HG03159 (cell line): Measurements from ENCODE around the gene FTO.

Experiments used
- ATAC-seq: cut with Tn5 transposase; IDR thresholded peaks from one replicate; pipeline ENCODE4 v1.9.1; 2021; ENCODE audit warnings: mild to moderate bottlenecking, moderate library complexity; ENCODE audit not compliant: unreplicated experiment

The FTO gene

DNA sequence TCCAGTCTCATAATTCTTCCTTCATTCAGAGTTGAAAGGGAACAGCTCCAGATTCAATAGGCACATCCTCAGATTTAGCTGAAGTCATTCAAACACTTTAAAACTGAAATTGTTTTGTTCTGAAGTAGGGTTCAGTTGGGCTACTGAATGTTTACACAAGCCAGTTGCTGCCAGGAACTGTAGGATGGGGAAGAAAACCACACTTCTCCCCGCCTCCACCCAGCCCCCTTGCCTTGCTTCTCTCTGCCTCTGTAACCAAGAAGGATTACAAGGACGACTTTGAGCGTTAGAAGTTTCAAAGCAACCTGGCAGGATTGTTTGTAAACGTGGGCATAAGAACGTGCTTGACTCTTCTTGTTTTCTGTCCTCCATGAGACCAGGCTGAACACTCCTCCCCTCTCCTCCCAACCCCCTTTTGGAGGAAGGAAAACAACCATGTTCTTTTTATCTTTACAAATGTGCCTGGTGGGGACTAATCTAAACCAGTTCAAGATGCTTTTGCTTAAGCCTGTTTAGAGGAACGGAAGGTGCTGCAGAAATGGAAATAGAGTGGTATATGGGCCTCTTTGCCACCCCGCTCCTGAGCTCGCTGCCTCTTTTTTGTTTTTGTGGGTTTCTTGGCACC lies 287.9 kb downstream of the FTO start:
- ATAC-seq: no peak

DNA sequence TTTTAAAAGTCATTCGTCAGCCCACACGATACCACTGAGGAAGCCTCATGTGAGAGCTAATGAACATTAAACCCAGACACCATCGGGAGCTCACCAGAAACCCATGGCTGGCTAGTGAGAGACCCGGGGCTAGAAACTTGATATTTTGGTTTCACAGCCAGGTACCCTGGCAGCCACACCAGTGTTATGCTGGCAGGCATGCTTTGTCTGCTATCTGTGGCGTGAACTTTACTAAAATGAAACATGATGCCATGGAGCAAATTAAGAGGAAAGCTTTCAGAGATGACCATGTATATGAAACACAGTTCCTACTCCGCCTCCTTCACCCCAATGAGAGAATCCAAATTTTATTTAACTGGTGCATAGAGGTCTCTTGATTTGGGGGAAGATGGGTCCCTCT lies 291.4 kb downstream of the FTO start:
- ATAC-seq: no peak

DNA sequence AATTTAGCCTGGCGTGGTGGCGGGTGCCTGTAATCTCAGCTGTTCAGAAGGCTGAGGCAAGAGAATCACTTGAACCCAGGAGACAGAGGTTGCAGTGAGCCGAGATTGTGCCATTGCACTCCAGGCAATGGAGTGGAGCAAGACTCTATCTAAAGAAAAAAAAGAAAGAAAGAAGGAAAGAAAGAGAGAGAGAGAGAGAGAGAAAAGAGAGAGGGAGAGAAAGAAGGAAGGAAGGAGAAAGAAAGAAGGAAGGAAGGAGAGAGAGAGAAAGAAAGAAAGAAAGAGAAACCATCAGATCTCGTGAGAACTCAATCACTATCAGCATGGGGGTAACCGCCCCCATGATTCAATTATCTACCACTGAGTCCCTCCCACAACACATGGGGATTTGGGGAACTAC lies 293.0 kb downstream of the FTO start:
- ATAC-seq: no peak

DNA sequence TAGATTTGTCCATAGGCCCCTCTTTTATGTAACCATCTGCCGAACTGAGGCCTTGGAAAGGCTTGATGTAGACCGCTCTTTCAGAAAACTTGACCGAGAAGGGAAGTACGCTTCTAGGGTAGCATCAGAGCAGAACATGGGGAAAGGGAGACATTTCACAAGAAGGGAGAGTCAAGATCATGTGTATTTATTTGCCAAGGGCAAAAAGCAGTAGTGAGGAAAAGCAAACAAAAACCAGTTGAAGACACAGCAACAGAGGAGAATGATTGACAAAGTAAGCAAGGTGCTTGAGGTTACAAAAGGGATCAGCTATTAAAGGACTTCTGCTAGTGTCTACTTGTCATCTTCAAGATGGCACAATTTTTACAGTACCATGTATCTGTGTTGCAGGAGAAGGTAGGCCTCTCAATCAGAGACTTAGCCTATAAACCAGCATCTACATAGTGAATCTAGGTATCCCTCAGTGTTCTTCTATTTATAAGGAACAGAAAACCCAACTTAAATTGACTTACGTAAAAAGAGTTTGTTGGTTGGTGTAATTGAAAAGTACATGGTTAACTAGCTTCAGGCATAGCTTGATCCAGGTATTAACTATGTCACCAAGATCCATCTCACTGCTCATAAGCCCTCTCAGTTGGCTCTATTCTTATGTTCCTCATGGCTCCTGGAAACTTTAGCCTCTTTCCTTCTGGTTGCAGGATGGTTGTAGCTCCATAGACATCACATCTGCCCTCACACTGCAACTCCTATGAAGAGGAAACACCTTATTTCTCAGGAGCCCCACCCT lies 294.3 kb downstream of the FTO start:
- no peak for ATAC-seq

DNA sequence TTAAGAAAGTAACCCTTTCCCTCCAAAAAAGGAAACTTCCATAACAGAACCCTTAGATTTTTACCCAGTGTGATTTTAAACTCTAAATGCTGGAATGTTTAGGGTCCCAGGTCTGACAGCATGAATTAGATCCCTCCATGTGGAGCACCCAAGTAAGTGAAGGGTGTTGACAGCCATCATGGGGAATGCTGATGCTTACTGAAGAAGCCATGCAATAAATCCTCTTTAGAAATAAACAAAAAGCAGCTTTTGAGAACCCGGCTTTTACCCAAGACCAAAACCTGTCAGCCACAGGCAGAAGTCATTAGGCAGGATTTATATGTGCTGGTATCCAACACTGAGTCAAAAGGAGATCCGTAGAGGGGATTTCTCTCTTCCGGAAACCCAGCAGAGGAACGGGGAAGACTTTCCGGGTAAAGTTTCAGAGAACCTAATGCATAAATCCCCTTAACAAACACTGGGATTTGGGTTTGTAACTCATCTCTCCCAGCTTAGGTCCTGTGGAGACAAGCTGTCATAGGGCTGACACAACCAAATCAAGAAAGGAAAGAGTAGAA lies 295.1 kb downstream of the FTO start:
- ATAC-seq: no peak

DNA sequence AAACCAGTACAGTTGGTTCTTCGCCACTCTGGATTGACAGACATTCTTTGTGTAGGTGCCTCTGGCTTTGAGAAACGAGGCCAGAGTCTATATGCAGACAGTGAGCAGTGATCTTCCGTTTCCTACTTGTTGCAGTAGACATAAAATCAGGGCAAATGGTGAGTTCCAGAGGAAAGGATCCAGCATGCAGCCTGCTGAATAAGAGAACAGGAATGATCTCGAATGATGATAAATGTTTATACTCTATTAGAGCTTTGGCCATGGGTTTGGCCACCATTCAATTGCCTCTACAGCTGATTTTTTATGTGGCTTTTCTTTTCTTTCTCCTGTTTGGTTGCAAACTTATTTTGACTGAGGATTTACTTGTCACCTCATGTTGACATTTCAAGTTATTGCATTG lies 295.9 kb downstream of the FTO start:
- no peak for ATAC-seq

DNA sequence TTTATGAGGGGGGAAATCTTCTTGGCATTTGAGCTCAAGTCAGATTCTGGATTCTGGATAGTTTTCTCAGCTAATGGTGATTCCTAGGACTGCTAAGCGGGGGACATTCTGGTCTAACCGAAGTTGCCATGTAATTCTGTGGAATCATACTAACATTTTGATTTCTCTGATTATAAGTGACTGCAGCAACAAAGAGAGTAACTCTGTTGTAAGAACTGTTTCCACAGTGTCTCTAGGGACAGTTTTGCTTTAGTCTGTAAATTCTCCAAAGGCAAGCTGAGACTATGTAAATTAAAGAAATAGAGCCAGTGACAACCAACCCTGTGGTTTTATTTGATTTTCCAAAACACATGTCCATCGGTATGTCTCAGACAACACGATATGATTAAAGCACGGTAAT lies 296.4 kb downstream of the FTO start:
- ATAC-seq: no peak

DNA sequence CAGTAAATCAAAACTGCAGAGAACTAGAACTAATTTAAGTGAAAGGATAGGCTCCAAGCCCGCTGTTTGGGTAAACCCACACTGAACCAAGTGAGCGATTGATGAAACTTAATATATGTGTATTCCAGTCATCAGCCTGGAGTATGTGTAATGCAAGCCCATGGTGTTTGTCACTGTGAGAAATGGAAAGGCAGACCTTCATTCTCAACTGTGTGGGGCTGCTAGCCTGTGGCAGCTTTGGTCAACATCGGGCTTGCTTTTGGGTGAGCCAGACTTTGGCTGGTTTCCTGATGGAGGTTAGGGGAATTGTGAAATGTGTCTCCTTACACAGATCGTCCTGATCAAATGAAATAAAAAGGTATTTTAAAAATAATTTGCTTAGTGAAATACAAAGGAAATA lies 302.7 kb downstream of the FTO start:
- ATAC-seq: no peak

DNA sequence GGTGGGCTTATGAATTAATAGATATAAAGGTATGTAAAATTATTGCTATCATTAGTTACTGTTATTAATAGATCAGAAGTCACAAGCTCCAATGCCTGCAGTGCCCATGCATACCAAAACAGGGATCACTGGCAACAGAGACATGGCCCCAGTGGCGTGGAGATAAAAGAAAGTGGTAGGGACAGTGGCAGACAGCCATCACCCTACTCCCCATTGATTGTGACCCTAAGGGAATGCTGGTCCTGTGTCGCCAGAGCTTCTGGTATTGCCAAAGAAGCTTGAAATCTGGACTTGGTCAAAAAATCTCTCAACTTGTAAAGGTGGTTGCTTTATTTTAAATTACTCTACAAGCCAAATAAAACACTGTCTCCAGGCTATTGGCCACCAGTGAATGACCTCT lies 303.5 kb downstream of the FTO start:
- ATAC-seq: no peak

DNA sequence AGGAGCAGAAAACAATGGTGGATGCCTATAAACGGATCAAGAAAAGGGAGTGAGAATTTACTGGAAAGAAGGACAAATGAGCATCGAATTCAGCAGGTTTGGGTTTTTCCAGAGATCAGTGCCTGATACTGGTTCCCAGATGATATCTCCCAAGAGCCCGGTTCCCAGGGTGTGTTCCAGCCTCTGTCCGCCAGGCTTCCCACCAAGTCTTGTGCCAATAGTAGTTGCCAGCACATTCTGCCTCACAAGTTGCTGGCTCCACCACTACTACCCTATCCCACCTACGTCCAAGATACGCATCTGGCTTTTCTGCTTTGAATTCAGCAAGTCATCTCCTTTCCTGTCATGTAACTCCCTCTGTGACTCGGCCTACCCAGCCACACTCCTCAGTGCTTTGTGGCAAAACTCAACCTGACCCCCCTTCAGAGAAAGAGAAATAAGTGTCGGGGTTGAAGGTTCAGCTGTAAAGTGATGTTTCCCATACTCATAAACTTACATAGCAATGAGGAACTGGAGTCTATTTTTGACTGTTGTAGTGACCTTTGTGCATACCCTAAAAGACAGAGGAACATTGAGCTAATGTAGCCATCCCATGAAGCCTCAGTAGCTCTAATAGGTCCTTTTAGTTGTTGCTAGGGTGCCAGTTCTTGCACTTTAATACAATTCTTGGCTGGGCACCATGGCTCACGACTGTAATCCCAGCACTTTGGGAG lies 305.7 kb downstream of the FTO start:
- ATAC-seq: no peak

DNA sequence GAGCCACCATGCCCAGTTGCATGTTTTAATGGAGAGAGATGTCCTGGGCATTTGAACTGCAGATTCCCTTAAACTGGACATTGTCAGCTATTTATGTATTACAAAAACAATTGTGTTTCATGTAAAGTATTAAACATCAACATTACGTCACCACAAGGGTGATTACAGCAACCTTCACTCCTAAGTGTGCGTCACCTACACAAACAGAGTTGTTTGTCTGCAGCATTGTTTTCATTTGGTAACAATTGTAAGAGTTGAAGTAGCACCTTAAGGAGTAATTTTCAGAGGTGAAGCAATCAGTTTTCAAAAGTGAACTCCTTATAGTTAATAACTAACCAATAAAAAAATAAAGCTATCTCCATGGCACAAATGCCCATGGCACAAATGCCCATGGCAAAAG lies 311.2 kb downstream of the FTO start:
- ATAC-seq: no peak

DNA sequence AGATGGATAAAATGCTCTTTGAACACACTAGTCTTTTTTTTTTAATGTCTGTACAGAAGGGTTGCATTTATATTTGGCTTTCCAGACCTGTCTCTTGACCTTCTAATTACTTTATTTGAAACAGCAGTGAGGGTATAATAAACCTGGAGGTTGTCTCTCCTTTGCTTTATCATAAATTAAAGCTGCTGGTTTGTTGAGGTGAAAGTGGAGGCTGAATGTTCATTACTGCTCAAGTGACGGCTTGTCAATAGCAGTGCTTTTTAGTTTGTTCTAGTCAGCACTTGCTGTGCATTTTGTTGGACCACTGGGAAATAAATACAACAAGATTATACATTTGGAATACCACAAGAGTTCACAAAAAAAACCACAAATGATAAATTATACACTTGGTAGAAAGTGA lies 318.4 kb downstream of the FTO start:
- no peak for ATAC-seq

DNA sequence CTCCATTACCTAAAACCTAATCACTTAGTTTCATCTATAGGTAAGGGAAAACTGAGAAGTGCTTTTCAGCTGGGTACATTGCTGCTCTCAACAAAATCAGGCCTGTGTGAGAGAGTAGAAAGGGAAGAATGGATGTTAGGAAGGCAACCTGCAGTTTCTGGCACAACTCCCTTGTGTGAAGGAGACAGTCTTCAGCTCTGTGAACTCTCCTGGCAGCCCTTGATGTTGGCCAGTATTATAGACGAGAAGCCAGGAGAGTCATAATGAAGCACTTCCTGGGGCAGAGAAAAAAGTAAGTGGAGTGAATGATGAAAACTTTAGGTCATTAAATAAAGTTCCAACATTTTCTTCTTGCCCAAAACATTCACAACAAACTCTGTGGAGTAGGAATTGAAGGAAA lies 322.5 kb downstream of the FTO start:
- ATAC-seq: no peak

DNA sequence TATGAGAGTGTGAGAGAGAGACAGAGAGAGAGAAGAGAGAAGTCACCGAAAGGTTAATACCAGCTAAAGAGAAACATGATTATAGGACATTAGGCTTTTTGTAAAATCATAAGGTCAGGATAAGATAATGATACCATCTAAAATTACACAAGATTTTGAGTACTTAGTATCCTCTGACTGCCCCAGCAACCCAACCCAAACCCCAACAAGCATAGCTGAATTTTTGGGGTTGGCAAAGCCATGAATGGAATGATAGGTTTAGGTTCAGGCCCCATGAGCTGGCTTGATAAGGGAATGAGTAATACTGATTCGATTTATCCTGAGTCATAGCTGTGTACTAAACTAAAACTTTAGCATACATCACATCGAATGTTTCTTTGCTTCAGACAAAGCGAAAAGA lies 323.1 kb downstream of the FTO start:
- no peak for ATAC-seq

DNA sequence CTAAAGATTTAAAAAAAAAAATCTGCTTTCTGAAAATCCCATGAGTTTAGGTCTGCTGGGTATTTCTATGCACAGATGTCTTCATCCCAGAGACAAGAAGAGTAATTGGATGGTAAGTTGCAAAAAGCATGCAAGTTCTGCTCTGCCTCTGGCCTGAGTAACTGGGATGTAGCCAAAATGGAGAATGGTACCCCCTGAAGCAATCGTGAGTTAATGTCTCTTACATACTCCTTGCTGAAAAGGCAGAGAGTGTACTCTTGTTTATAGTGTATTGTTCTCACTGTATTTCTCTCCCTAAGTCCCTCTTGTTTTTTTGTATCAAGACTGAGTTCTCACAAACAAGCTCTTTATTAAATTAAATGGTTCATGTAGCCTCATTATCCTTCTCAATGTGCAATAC lies 323.6 kb downstream of the FTO start:
- ATAC-seq: no peak

DNA sequence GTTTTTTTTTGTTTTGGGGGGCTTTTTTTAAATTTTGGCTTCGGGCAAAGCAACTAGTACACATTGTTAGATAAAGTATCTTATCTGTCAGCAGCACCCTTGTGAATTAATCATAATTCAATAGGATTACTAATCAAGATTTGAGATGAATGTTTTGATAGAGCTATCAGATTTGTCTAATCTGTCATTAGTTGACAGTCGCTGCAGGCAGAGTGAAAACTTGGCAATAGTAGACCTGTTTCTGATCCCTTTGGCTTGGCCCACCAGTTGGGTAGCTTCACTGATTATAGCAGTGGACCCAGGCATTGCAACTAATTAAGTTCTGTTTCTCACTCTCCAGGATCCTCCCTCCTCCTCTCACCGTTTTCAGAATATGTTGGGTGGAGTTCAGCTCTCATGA lies 324.0 kb downstream of the FTO start:
- ATAC-seq: no peak

DNA sequence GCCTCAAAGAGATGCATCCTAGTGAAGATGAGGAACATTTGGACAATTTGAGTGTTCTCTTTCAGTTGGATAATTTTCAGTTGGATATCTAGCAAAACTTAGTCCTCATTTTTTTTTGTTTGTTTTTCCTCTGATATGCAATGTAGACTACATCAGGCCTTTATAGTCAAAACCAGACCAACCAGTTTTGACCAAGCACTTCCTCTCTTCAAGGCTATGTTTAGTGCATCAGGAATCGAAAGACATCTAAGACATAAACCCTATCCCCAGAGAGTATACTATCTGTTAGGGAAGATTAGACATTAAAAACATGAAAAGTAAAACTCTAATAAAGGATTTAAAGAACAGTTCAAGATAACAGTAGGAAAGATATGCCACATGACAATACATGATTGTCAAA lies 326.5 kb downstream of the FTO start:
- ATAC-seq: no peak

DNA sequence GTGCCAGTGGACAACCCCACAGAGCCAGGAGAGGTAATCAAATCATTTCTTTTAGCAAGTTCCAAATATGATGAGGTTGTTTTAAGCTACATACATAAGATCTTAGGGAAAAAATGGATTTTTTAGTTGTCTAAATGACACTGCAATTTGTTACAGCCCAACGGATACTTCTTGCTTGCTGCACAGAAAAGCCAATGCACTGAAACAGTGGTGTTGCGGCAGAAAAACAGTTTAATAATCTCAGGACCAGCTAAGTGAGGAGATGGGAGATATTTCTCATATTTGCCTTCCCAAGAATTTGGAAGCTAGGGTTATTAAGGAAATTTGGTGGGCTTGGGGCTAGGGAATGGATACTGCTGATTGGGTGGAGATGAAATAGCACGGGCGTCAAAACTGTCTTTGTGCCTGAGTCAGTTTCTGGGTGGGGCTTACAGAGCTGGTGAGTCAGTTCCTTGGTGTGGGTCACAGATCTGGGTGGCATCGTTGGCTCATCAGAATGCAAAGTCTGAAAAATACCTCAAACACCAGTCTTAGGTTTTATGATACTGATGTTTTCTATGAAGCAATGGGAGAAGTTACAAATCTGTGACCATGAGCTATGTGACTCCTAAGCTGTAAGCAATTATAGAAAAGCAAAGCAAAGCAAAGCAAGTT lies 327.3 kb downstream of the FTO start:
- no peak for ATAC-seq

DNA sequence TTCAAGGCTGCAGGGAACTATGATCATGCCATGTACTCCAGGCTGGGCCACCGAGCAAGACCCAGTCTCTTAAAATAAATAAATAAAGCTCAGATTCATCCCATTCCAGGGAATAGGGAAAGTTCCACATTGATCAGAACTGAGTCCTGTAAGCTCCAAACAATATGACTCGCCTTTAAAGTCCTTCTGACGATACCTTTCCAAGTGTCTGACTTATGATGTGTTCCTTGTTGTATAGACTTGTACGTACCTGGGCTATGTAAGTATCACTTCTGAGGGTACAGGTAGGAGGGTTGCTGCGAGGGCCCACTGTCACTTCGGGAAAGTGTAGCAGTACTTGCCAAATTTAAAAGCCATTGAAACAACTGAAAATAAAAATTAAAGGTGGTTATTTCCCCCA lies 329.8 kb downstream of the FTO start:
- no peak for ATAC-seq

DNA sequence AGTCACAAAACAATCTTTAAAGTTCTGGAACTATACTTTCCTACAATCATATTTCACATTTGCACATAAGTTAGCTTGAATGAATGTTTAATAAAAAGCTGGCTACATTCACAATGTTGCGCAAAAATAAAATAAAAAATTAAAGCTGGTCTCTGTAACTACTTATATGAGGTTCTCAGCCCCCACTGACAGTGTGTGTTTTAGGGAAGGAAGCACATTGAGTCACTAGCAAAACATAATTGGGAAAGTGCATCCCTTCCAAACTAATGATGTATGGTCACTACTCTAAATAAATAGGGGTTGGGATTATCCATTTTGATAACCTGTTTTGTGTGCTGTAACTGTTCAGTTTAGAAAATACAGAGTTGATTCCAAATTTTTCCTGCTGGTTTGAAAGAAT lies 330.7 kb downstream of the FTO start:
- no peak for ATAC-seq

DNA sequence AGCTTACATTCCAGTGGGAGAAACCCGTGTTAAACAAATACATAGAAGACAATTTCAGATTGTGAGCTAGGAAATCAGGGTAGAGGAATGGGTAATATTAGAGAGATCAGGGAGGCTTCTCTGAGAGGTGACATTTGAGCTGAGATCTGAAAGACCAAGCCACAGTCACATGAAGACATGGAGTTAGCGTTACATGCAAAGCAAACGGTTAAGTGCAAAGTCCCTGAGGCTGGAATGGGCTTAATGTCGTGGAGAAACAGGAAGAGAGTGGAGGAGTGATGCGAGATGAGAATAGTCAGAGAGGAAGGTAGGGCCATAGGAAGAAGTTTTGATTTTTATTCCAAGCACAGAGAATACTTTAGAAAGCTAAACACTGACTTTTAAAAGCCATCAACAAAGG lies 336.5 kb downstream of the FTO start:
- no peak for ATAC-seq
